HEK293 (cell line): ENCODE data around the gene AIFM1.
A peak's percentile ranks its signal among the peaks of the same experiment; 100 is the strongest.

Experiments
- CTCF ChIA-PET: fragments of 350-600 bp; formaldehyde crosslinking; extraction: SDS; loops from one replicate; lab custom pipeline; 2021; ENCODE audit warnings: antibody characterized with exemption; lab: Yijun Ruan, JAX
- POLR2A ChIA-PET: fragments of 300-600 bp; formaldehyde crosslinking; extraction: SDS; loops from one replicate; lab custom pipeline; 2020; ENCODE audit warnings: antibody characterized with exemption, inconsistent platforms; lab: Yijun Ruan, JAX
- H3K27ac ChIP-seq: fragments of 200-500 bp; sonication (Bioruptor generic); 2 replicates; pipeline ENCODE4 v1.5.1; 2014; ENCODE audit warnings: low read depth, low read length, control low read depth, inconsistent platforms; ENCODE audit errors: extremely low read depth
- H3K36me3 ChIP-seq, 2 experiments: fragments of 200-500 bp in 1 of 2; sonication (Bioruptor generic) in 1 of 2; 1 replicate in 1 of 2; 2 replicates in 1 of 2; pipeline ENCODE4 v1.5.1; 2014 to 2017; ENCODE audit warnings: inconsistent platforms in 2 of 2, low read length in 2 of 2; ENCODE audit not compliant: control insufficient read depth in 2 of 2, insufficient read depth in 1 of 2
- H3K4me1 ChIP-seq: fragments of 200-500 bp; sonication (Bioruptor generic); 2 replicates; pipeline ENCODE4 v1.5.1; 2014; ENCODE audit warnings: mild to moderate bottlenecking, low read length, inconsistent platforms; ENCODE audit not compliant: control insufficient read depth, insufficient read depth
- H3K4me3 ChIP-seq: 2 replicates; pipeline ENCODE4 v1.5.1; 2011; ENCODE audit warnings: low read depth, mild to moderate bottlenecking, control low read depth, low read length, moderate library complexity
- H3K9me3 ChIP-seq: fragments of 200-500 bp; sonication (Bioruptor generic); 2 replicates; pipeline ENCODE4 v1.5.1; 2014; ENCODE audit warnings: low read depth, low read length, inconsistent platforms; ENCODE audit not compliant: control insufficient read depth, insufficient read depth
- ELK4 ChIP-seq: IDR thresholded peaks from 2 replicates; pipeline ENCODE4 v1.6.1; 2011; ENCODE audit warnings: mild to moderate bottlenecking, low read depth, low read length, borderline replicate concordance
- GLIS1 ChIP-seq: fragments of 450-650 bp; formaldehyde crosslinking; IDR thresholded peaks from 2 replicates; pipeline ENCODE4 v1.5.1; 2016; ENCODE audit warnings: missing biosample characterization, missing genetic modification characterization
- KLF16 ChIP-seq: fragments of 450-650 bp; formaldehyde crosslinking; IDR thresholded peaks from 2 replicates; pipeline ENCODE4 v1.5.1; 2017; ENCODE audit warnings: missing biosample characterization, missing genetic modification characterization
- KLF9 ChIP-seq: fragments of 450-650 bp; formaldehyde crosslinking; IDR thresholded peaks from 2 replicates; pipeline ENCODE4 v1.5.1; 2016; ENCODE audit warnings: missing biosample characterization, missing genetic modification characterization, low read depth
- MEIS1 ChIP-seq: sonication (generic); formaldehyde crosslinking; IDR thresholded peaks from 2 replicates; pipeline ENCODE4 v1.8.1; 2022; ENCODE audit warnings: missing genetic modification reagents, mild to moderate bottlenecking, borderline replicate concordance
- PRDM10 ChIP-seq: fragments of 450-650 bp; formaldehyde crosslinking; IDR thresholded peaks from 2 replicates; pipeline ENCODE4 v1.5.1; 2016; ENCODE audit warnings: missing biosample characterization, missing genetic modification characterization
- ZBTB8A ChIP-seq: fragments of 450-650 bp; formaldehyde crosslinking; IDR thresholded peaks from 2 replicates; pipeline ENCODE4 v1.5.1; 2016; ENCODE audit warnings: missing biosample characterization, missing genetic modification characterization
- ZFP69B ChIP-seq: fragments of 450-650 bp; formaldehyde crosslinking; IDR thresholded peaks from 2 replicates; pipeline ENCODE4 v1.5.1; 2016; ENCODE audit warnings: missing biosample characterization, missing genetic modification characterization
- ZNF140 ChIP-seq: fragments of 450-650 bp; formaldehyde crosslinking; IDR thresholded peaks from 2 replicates; pipeline ENCODE4 v1.5.1; 2016; ENCODE audit warnings: missing biosample characterization, missing genetic modification characterization
- ZNF16 ChIP-seq: fragments of 450-650 bp; formaldehyde crosslinking; IDR thresholded peaks from 2 replicates; pipeline ENCODE4 v1.5.1; 2016; ENCODE audit warnings: low read depth, missing biosample characterization, missing genetic modification characterization
- ZNF221 ChIP-seq: fragments of 450-650 bp; formaldehyde crosslinking; IDR thresholded peaks from 2 replicates; pipeline ENCODE4 v1.5.1; 2017; ENCODE audit warnings: missing biosample characterization, missing genetic modification characterization, borderline replicate concordance
- ZNF274 ChIP-seq, 2 experiments: fragments of 200-500 bp in 1 of 2; fragments of 450-650 bp in 1 of 2; sonication (Bioruptor generic) in 1 of 2; formaldehyde crosslinking in 1 of 2; IDR thresholded peaks; 2 replicates each; pipeline versions ENCODE4 v1.5.1 to v1.6.1; 2014 to 2016; ENCODE audit warnings: borderline replicate concordance in 1 of 2, inconsistent platforms in 1 of 2, low read length in 1 of 2, missing biosample characterization in 1 of 2, missing genetic modification characterization in 1 of 2
- ZNF280D ChIP-seq: fragments of 450-650 bp; formaldehyde crosslinking; IDR thresholded peaks from 2 replicates; pipeline ENCODE4 v1.5.1; 2016; ENCODE audit warnings: missing biosample characterization, missing genetic modification characterization
- ZNF324 ChIP-seq: fragments of 450-650 bp; formaldehyde crosslinking; IDR thresholded peaks from 2 replicates; pipeline ENCODE4 v1.5.1; 2016; ENCODE audit warnings: missing biosample characterization, missing genetic modification characterization
- ZNF660 ChIP-seq: fragments of 450-650 bp; IDR thresholded peaks from 2 replicates; pipeline ENCODE4 v1.5.1; 2018; ENCODE audit warnings: missing biosample characterization, mild to moderate bottlenecking, missing genetic modification characterization
- ZNF692 ChIP-seq: fragments of 450-650 bp; formaldehyde crosslinking; IDR thresholded peaks from 2 replicates; pipeline ENCODE4 v1.5.1; 2016; ENCODE audit warnings: missing biosample characterization, missing genetic modification characterization
- ZNF701 ChIP-seq: fragments of 450-650 bp; formaldehyde crosslinking; IDR thresholded peaks from 2 replicates; pipeline ENCODE4 v1.5.1; 2016; ENCODE audit warnings: missing biosample characterization, missing genetic modification characterization
- ZSCAN16 ChIP-seq: fragments of 450-650 bp; formaldehyde crosslinking; IDR thresholded peaks from 2 replicates; pipeline ENCODE4 v1.5.1; 2016; ENCODE audit warnings: missing biosample characterization, missing genetic modification characterization
- ZSCAN5A ChIP-seq: fragments of 450-650 bp; formaldehyde crosslinking; IDR thresholded peaks from 2 replicates; pipeline ENCODE4 v1.5.1; 2016; ENCODE audit warnings: missing biosample characterization, missing genetic modification characterization

Gene AIFM1

GRCh38 chrX:130090364-130090763 is 75.3 kb downstream of the AIFM1 start (continued):
- TF ChIP-seq ZNF280D (tag by site-specific recombination) (no peak), ZNF324 (tag by site-specific recombination) (no peak)

GRCh38 chrX:130086447-130087206 is 79.0 kb downstream of the AIFM1 start:
- Histone ChIP-seq H3K27ac (no peak overlapping the region), H3K4me1 (no peaks in the 10 kb centered on the region), H3K9me3 (no peaks in the 10 kb centered on the region), H3K4me3 (no peak overlapping the region), H3K36me3 (no peaks in the 10 kb centered on the region; a peak in 1 of 3 replicates)
- ChIA-PET CTCF (interaction anchor here (1.8 kb wide), 1 partner anchor 26 kb away, joined by 4 read pairs; no protein-coding TSS in a partner anchor), POLR2A (no interaction called here)
- TF ChIP-seq ZFP69B (tag by site-specific recombination) (peak; percentile 33; the same call in 1 of the 2 replicates), ZBTB8A (tag by site-specific recombination) (no peak), ZNF660 (tag by site-specific recombination) (no peak), KLF9 (tag by site-specific recombination) (no peak), ZNF16 (tag by site-specific recombination) (no peak), ZNF221 (tag by site-specific recombination) (no peak), GLIS1 (tag by site-specific recombination) (peak; percentile 64), ZNF140 (no peak), ZNF692 (tag by site-specific recombination) (peak; percentile 56; the same call in 1 of the 2 replicates)

GRCh38 chrX:130085551-130086446 is 79.8 kb downstream of the AIFM1 start:
- H3K36me3 ChIP-seq, result peaks cover 0 to 3% of the 10 kb centered on the region in 2 experiments; a peak in 2 of 3 replicates
- no peaks in the 10 kb centered on the region for H3K9me3 ChIP-seq
- 0 out of 2 replicates have a peak overlapping the region, but pooled peaks have one; percentile 11 for H3K27ac ChIP-seq
- POLR2A ChIA-PET, result no interaction called here
- no peaks in the 10 kb centered on the region for H3K4me1 ChIP-seq
- no peak overlapping the region for H3K4me3 ChIP-seq
- CTCF ChIA-PET, result interaction anchor here (0.6 to 1.0 kb wide), 2 partner anchors 26 to 64 kb away, joined by 3 to 4 read pairs; no protein-coding TSS in a partner anchor
- TF ChIP-seq MEIS1 (CRISPR knock-in tag), result no peak
- TF ChIP-seq PRDM10, result no peak
- no peak for TF ChIP-seq ZSCAN16 (tag by site-specific recombination)
- no peak for TF ChIP-seq KLF16 (tag by site-specific recombination)
- TF ChIP-seq ZNF274 (IDR thresholded peaks at IDR 0.05; ENCODE audit: low read length), result no peak
- TF ChIP-seq ZNF274 (tag by site-specific recombination; IDR thresholded peaks at IDR 0.05; ENCODE audit: borderline replicate concordance), result no peak
- TF ChIP-seq ZSCAN5A, result no peak
- TF ChIP-seq ZNF701 (tag by site-specific recombination), result no peak
- TF ChIP-seq ELK4, result no peak
